Measurements from ENCODE around the gene MTOR.
"Not testable (repeated sequence)": the region's sequence is repeated elsewhere in the genome, so short reads cannot be mapped to it uniquely, and the experiment has no call there.

Gene MTOR

GRCh38 chr1:11180342-11180744 lies 82.0 kb downstream of the MTOR start:
- DNase-seq (ENCODE audit: low read depth), result no peak

GRCh38 chr1:11179749-11180148 lies 82.6 kb downstream of the MTOR start:
- not testable (repeated sequence) for DNase-seq (ENCODE audit: low read depth)

GRCh38 chr1:11179125-11179524 lies 83.2 kb downstream of the MTOR start:
- no peak for DNase-seq (ENCODE audit: low read depth)

GRCh38 chr1:11178021-11179015 lies 84.0 kb downstream of the MTOR start:
- DNase-seq (ENCODE audit: low read depth), result no peak

GRCh38 chr1:11176081-11176706 lies 86.2 kb downstream of the MTOR start:
- DNase-seq (ENCODE audit: low read depth), result no peak

- DNase-seq (ENCODE audit: low read depth), result no peak
These were observed 86.9 kb downstream of the MTOR start for GRCh38 chr1:11175461-11175860.

GRCh38 chr1:11174261-11174942 lies 87.9 kb downstream of the MTOR start:
- DNase-seq (ENCODE audit: low read depth), result no peak

- no peak for DNase-seq (ENCODE audit: low read depth)
These were observed 92.2 kb downstream of the MTOR start for GRCh38 chr1:11170102-11170501.

GRCh38 chr1:11169202-11169601 lies 93.1 kb downstream of the MTOR start:
- DNase-seq (ENCODE audit: low read depth), result no peak

GRCh38 chr1:11168731-11169130 lies 93.6 kb downstream of the MTOR start:
- DNase-seq (ENCODE audit: low read depth), result no peak

- DNase-seq (ENCODE audit: low read depth), result not testable (repeated sequence)
These were observed 95.6 kb downstream of the MTOR start for GRCh38 chr1:11166744-11167143.

GRCh38 chr1:11162752-11163151 lies 99.6 kb downstream of the MTOR start:
- DNase-seq (ENCODE audit: low read depth), result not testable (repeated sequence)

- no peak for DNase-seq (ENCODE audit: low read depth)
These were observed 103.5 kb downstream of the MTOR start for GRCh38 chr1:11158720-11159321.

- DNase-seq (ENCODE audit: low read depth), result no peak
These were observed 104.1 kb downstream of the MTOR start for GRCh38 chr1:11158291-11158690.

- DNase-seq (ENCODE audit: low read depth), result no peak
These were observed 104.5 kb downstream of the MTOR start for GRCh38 chr1:11157867-11158266.

- no peak for DNase-seq (ENCODE audit: low read depth)
These were observed 105.0 kb downstream of the MTOR start for GRCh38 chr1:11157394-11157793.

- no peak for DNase-seq (ENCODE audit: low read depth)
These were observed 105.4 kb downstream of the MTOR start for GRCh38 chr1:11156963-11157362.

GRCh38 chr1:11156441-11156840 lies 105.9 kb downstream of the MTOR start:
- no peak for DNase-seq (ENCODE audit: low read depth)

GRCh38 chr1:11153184-11153583 lies 109.2 kb downstream of the MTOR start:
- no peak for DNase-seq (ENCODE audit: low read depth)

- no peak for DNase-seq (ENCODE audit: low read depth)
These were observed 109.6 kb downstream of the MTOR start for GRCh38 chr1:11152755-11153154.

- DNase-seq (ENCODE audit: low read depth), result no peak
These were observed 110.3 kb downstream of the MTOR start for GRCh38 chr1:11151826-11152612.

Data from activated T-cell treated with anti-CD3 and anti-CD28 coated beads for 24 hours (primary cell).